Measurements from ENCODE around the gene ZNF678. TPM values are rescaled to one million over a fixed set of nuclear protein-coding genes. Genes with fewer than 3 reads are reported as not detected.

The ZNF678 gene
- total and polyA plus RNA-seq, 8 donors: 1.6 to 8.0 (median 6.0) TPM

GRCh38 chr1:227712648-227713047, 149.3 kb downstream of the ZNF678 start:
- intact Hi-C loops (cut with DNase I): no loop called here
- Histone ChIP-seq H3K9me3 (no peaks in the 10 kb centered on the region), H3K27ac (no peak overlapping the region), H3K27me3 (no peaks in the 10 kb centered on the region), H3K4me3 (no peak overlapping the region), H3K4me1 (no peaks in the 10 kb centered on the region), H3K36me3 (no peaks in the 10 kb centered on the region)
- ATAC-seq (no peak), FAIRE-seq (no peak), DNase-seq (no peak)
- no peak for TF ChIP-seq CTCF (IDR thresholded peaks at IDR 0.05)

GRCh38 chr1:227718932-227719331, 155.6 kb downstream of the ZNF678 start:
- no peaks in the 10 kb centered on the region for H3K9me3 ChIP-seq
- intact Hi-C loops (cut with DNase I): no loop called here
- FAIRE-seq: no peak

GRCh38 chr1:227723474-227723873, 160.1 kb downstream of the ZNF678 start:
- FAIRE-seq (no peak), ATAC-seq (no peak), DNase-seq (no peak)
- Histone ChIP-seq H3K36me3 (no peaks in the 10 kb centered on the region), H3K9me3 (no peaks in the 10 kb centered on the region), H3K27me3 (no peaks in the 10 kb centered on the region), H3K27ac (no peak overlapping the region), H3K4me3 (no peak overlapping the region), H3K4me1 (peaks cover 0 to 3% (median 0%) of the 10 kb centered on the region in 3 donors)
- WGBS, 2 donors: 63 to 75% methylated on average over 1 of the region's 1 CpG
- intact Hi-C loops (cut with DNase I): no loop called here
- TF ChIP-seq CTCF (IDR thresholded peaks at IDR 0.05): no peak

More at GRCh38 chr1:227718932-227719331, 155.6 kb downstream of the ZNF678 start:
- TF ChIP-seq CTCF (IDR thresholded peaks at IDR 0.05): no peak
- Histone ChIP-seq H3K36me3 (no peaks in the 10 kb centered on the region), H3K4me1 (no peaks in the 10 kb centered on the region), H3K4me3 (no peak overlapping the region), H3K27me3 (no peaks in the 10 kb centered on the region), H3K27ac (no peak overlapping the region)
- ATAC-seq (no peak), DNase-seq (no peak)
- WGBS, 2 donors: 56 to 60% methylated on average over 2 of the region's 2 CpGs

- Histone ChIP-seq H3K27me3 (no peaks in the 10 kb centered on the region), H3K27ac (no peak overlapping the region), H3K9me3 (no peaks in the 10 kb centered on the region), H3K4me1 (peaks cover 0 to 8% (median 0%) of the 10 kb centered on the region in 3 donors), H3K4me3 (no peak overlapping the region), H3K36me3 (no peaks in the 10 kb centered on the region)
- 37 to 46% methylated on average over 2 of the region's 2 CpGs for WGBS, 2 donors
- intact Hi-C loops (cut with DNase I): no loop called here
- FAIRE-seq (no peak), DNase-seq (no peak), ATAC-seq (no peak)
- no peak for TF ChIP-seq CTCF (IDR thresholded peaks at IDR 0.05)
Observed at GRCh38 chr1:227725046-227725445, 161.7 kb downstream of the ZNF678 start.

- TF ChIP-seq CTCF (IDR thresholded peaks at IDR 0.05): no peak
- H3K4me1 ChIP-seq: peaks cover 0 to 11% (median 10%) of the 10 kb centered on the region in 3 donors
Observed at GRCh38 chr1:227726318-227726717, 163.0 kb downstream of the ZNF678 start.

More at GRCh38 chr1:227726318-227726717, 163.0 kb downstream of the ZNF678 start:
- Histone ChIP-seq H3K27me3 (no peaks in the 10 kb centered on the region), H3K27ac (no peak overlapping the region), H3K4me3 (no peak overlapping the region), H3K36me3 (no peaks in the 10 kb centered on the region), H3K9me3 (no peaks in the 10 kb centered on the region)
- no peak for ATAC-seq
- no peak for DNase-seq
- intact Hi-C loops (cut with DNase I): no loop called here
- FAIRE-seq: no peak
- WGBS, 2 donors: 74% methylated on average over 3 of the region's 3 CpGs

Other genes starting within 250 kb of the ZNF678 start
- gene CDC42BPA, start 245.1 kb upstream of the ZNF678 start, total RNA-seq: 10 to 100 TPM; 11.9 to 22.5 (median 17.1) TPM
- 10 to 100 TPM in 1 of 2 donors, 1 to 10 TPM in 1; 5.3 to 10.3 TPM for gene CDC42BPA, start 245.1 kb upstream of the ZNF678 start, polyA plus RNA-seq
- 1 to 10 TPM; 4.8 to 9.9 (median 8.5) TPM for gene JMJD4, start 171.7 kb downstream of the ZNF678 start, total RNA-seq
- 10 to 100 TPM; 12.4 to 14.8 TPM for gene JMJD4, start 171.7 kb downstream of the ZNF678 start, polyA plus RNA-seq
- 10 to 100 TPM; 12.3 to 21.5 (median 14.7) TPM for gene SNAP47, start 171.9 kb downstream of the ZNF678 start, total RNA-seq
- 10 to 100 TPM; 12.7 to 18.4 TPM for gene SNAP47, start 171.9 kb downstream of the ZNF678 start, polyA plus RNA-seq